Anterior cingulate cortex (tissue), 58 donors: Measurements from ENCODE around the gene USP12.

Experiments used
- DNase-seq, 58 donors: peaks; one replicate each; lab custom pipeline; 2025; lab: John Stamatoyannopoulos, UW

The USP12 gene

DNA sequence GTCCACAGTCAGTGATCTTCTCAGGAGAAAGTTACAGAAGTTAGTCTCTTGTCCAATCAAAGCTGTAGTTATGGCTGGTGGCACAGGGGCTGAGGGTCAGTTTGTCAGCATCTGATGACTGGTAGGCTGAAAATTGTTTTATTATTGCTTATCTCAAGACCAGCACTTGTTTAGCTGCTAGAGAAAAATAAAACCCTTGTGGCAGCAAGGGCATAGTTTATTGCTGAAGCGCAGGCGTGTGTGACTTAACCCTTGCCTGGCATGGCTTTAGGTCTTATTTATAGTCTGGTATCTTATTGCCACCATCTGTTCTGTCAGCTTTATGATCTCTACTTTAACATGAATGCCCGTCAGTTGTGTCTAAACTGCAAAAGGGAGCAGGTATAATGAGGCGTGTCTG, 154.7 kb downstream of the USP12 start:
- DNase-seq: no peak
